Neural crest cell (in vitro differentiated cells): ENCODE data around the gene NEMP1. TPM values are rescaled to one million over a fixed set of nuclear protein-coding genes. Genes with fewer than 3 reads are reported as not detected.

Source experiments
- DNase-seq: peaks from one replicate; pipeline ENCODE4 v3.0.0; 2021; ENCODE audit warnings: low read depth, mixed read lengths, low spot score
- H3K27ac Mint-ChIP-seq: one replicate; pipeline ENCODE4 v1.8.0; 2021; ENCODE audit warnings: mild to moderate bottlenecking, mixed read lengths; ENCODE audit not compliant: unreplicated experiment
- H3K27me3 Mint-ChIP-seq: 2 replicates; pipeline ENCODE4 v1.8.0; 2021; ENCODE audit warnings: low read depth, mild to moderate bottlenecking, mixed read lengths
- H3K36me3 Mint-ChIP-seq: 2 replicates; pipeline ENCODE4 v1.8.0; 2021; ENCODE audit warnings: low read depth, mild to moderate bottlenecking, mixed read lengths
- H3K4me1 Mint-ChIP-seq: 2 replicates; pipeline ENCODE4 v1.8.0; 2021; ENCODE audit warnings: mixed read lengths
- H3K4me3 Mint-ChIP-seq: one replicate; pipeline ENCODE4 v1.8.0; 2021; ENCODE audit warnings: mild to moderate bottlenecking, mixed read lengths
- H3K9me3 Mint-ChIP-seq: 2 replicates; pipeline ENCODE4 v1.8.0; 2021; ENCODE audit warnings: mixed read lengths
- long read RNA-seq: library from polyadenylated mRNA; unstranded; transcript quantifications from one replicate; pipeline ENCODE4 v2.0.0, GENCODE V29; 2020
- total RNA-seq: library from RNA; stranded (reverse); gene quantifications from 2 replicates; pipeline ENCODE4 v1.2.1, GENCODE V29; 2021
- TF ChIP-seq, protein P1 (sequence below): fragments of 200-600 bp; sonication (generic); conservative IDR thresholded peaks from 2 replicates; pipeline ENCODE4 v1.5.0; 2021; ENCODE audit warnings: antibody characterized with exemption, mild to moderate bottlenecking

NEMP1 gene, protein sequence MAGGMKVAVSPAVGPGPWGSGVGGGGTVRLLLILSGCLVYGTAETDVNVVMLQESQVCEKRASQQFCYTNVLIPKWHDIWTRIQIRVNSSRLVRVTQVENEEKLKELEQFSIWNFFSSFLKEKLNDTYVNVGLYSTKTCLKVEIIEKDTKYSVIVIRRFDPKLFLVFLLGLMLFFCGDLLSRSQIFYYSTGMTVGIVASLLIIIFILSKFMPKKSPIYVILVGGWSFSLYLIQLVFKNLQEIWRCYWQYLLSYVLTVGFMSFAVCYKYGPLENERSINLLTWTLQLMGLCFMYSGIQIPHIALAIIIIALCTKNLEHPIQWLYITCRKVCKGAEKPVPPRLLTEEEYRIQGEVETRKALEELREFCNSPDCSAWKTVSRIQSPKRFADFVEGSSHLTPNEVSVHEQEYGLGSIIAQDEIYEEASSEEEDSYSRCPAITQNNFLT
- 44.0 and 49.6 TPM in 2 replicates for total RNA-seq
- long read RNA-seq, full-length matches to known transcripts, result 1 of 15 reads
- long read RNA-seq, partial matches to known transcripts, result 3 of 15 reads
- long read RNA-seq, other reads (novel, unspliced or antisense), result 11 of 15 reads

DNA sequence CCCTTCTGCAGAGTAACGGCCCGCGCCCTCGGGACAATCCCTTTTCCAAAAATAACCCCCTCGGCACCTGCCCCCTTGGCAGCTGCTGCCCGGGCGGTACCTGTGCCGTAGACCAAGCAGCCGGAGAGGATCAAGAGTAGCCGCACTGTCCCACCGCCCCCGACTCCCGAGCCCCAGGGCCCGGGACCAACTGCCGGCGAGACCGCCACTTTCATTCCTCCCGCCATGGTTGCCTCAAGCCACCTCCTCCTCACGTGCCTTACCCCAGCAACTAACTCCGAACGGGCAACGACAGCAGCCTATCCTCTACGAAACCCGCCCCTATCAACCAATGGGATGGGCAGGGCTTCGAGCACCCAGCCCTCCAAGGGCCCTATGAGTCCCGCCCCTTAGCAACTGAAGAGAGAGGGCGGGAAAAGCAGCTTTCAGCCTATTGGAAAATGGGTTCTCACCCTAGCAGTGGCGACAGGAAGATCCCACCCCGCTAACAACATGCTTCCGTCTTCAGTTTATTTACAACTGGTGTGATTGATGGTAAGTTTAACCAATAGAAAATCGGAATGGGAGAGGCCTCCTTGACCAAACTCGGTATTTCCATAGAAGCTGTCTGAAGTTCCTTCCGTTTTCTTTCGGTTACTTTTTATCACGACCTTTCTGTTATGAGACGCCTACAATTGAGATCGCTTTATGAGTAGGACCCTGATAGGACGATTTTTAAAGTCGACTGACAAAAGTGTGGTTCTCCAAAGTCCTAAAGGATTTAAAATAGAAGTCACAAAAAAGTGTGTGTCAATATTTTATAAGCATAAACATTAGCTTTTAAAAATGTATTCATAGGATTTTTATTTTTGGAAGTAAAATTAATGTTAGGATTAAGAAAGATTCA lies at the start of gene NEMP1:
Gene NEMP1 (minus strand): TSS at position 273 of the 886 bp plus-strand sequence. CDS start 46 bp downstream, at position 227.
- H3K4me3 Mint-ChIP-seq, result peak within 1 kb of the TSS; percentile 97
- TF ChIP-seq, protein P1, sequence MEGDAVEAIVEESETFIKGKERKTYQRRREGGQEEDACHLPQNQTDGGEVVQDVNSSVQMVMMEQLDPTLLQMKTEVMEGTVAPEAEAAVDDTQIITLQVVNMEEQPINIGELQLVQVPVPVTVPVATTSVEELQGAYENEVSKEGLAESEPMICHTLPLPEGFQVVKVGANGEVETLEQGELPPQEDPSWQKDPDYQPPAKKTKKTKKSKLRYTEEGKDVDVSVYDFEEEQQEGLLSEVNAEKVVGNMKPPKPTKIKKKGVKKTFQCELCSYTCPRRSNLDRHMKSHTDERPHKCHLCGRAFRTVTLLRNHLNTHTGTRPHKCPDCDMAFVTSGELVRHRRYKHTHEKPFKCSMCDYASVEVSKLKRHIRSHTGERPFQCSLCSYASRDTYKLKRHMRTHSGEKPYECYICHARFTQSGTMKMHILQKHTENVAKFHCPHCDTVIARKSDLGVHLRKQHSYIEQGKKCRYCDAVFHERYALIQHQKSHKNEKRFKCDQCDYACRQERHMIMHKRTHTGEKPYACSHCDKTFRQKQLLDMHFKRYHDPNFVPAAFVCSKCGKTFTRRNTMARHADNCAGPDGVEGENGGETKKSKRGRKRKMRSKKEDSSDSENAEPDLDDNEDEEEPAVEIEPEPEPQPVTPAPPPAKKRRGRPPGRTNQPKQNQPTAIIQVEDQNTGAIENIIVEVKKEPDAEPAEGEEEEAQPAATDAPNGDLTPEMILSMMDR, result no peak
- H3K4me1 Mint-ChIP-seq, result peaks cover 20% of the 10 kb centered on the region
- H3K9me3 Mint-ChIP-seq, result no peaks in the 10 kb centered on the region
- no peaks in the 10 kb centered on the region for H3K27me3 Mint-ChIP-seq
- peak within 1 kb of the TSS; percentile 96 for H3K27ac Mint-ChIP-seq
- peaks cover 2% of the 10 kb centered on the region for H3K36me3 Mint-ChIP-seq
- peak; percentile 82 for DNase-seq

DNA sequence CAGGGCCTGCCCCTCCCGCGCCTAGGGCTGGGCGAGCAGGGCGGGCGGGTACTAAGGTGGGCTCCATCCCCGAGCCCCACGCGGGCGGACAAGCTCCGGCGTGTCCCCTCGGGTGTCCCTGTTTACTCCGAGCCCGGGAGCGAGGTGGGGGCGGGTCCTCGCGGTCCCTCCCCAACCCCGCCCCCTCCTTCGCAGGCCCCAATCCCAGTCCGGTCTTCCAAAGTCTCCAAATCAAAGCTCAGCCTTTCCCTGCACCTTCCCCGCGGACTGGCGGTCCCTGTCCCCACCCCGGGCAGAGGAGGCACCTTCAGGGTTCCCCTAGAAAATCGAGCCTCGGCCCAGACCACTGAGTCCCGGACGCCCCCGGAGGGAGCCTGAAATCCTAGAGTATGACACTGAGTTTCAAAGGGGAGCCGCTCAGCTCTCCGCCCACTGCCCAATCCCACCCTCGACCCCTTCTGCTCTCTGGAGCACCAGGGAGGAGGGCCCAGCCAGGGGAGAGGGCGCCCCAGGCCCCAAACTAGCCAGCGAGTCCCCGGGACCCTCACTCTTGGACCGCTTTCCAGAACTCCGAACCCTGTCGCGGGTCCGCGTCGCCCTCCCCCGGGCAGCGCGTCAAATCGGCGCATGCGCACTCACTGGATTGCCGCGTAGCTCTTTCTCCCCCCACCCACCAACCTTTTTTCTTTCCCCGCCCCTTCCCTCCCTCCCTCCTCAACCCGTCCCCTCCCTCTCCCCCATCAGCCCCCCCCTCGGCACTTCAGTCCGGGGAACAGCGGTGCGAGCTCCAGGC lies 49.3 kb upstream of the NEMP1 start, which contains the start of gene LRP1:
Gene LRP1 (plus strand): TSS at position 758 of the 793 bp plus-strand sequence. CDS start 482 bp downstream, outside the sequence.
- peak; percentile 76 for DNase-seq
- peak within 1 kb of the TSS; percentile 95 for H3K4me3 Mint-ChIP-seq
- no peak within 1 kb of the TSS for H3K27ac Mint-ChIP-seq
- TF ChIP-seq, protein P1, result no peak
- H3K9me3 Mint-ChIP-seq, result no peaks in the 10 kb centered on the region
- peaks cover 37% of the 10 kb centered on the region for H3K4me1 Mint-ChIP-seq
- peaks cover 19% of the 10 kb centered on the region for H3K27me3 Mint-ChIP-seq
- no peaks in the 10 kb centered on the region for H3K36me3 Mint-ChIP-seq

DNA sequence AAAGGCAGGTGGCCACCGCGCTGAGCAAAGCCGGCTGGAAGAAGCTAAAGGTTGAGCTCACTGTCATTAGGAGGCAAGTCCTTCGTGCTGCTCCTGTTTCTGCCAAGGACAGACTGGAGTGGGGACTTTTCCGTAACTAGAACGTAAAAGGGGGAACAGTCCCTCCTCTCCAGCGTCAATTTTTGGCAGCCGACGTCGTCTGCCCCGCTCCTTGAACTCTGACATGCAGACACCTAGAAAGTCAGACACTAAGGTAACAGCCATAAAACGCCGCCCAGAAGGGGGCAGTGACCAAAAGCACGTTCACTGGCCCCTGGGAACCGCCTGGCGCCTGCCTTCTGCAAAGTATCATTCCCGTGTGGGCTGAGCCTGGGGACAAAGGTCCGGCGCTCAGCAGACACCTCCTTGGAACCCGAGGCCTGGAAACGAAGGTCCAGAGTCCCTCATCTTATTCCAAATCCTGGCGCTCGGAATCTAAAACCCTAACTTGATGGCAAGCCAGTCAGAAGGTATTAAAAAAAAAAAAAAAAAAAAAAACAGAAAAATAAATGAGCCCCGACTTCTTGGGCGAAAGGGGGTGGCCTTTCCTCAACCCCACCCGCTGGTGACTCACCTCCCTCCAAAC lies 48.6 kb upstream of the NEMP1 start:
- Mint-ChIP-seq H3K27ac (no peak overlapping the region), H3K27me3 (peaks cover 19% of the 10 kb centered on the region), H3K9me3 (no peaks in the 10 kb centered on the region), H3K4me1 (peaks cover 30% of the 10 kb centered on the region), H3K36me3 (no peaks in the 10 kb centered on the region), H3K4me3 (peak overlapping the region; percentile 95)
- DNase-seq, result peak; percentile 46
- TF ChIP-seq, protein P1, result peak; percentile 47

DNA sequence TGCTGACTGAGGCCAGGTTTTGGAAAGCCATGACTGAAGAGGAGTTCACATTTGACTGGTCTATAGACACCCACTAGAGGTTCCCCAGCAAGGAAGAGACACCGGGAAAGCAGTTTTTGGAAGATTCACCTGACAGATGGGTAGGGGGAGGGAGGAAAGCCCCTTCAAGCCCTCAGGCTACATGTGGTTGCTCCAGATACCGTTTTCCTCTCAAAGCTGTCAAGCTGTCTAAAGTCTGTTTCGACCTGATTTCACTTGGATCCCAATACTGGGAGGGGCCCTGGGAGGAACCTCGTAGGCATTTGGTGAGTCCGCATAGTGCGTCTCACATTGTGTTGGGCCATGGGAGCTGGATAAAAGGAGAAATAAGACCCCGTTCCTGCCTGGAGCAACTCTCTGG lies 48.0 kb upstream of the NEMP1 start:
- no peak for DNase-seq
- H3K27me3 Mint-ChIP-seq, result peaks cover 19% of the 10 kb centered on the region
- TF ChIP-seq, protein P1, result no peak
- H3K9me3 Mint-ChIP-seq, result no peaks in the 10 kb centered on the region
- no peaks in the 10 kb centered on the region for H3K36me3 Mint-ChIP-seq
- peaks cover 24% of the 10 kb centered on the region for H3K4me1 Mint-ChIP-seq
- H3K4me3 Mint-ChIP-seq, result peak overlapping the region; percentile 95
- H3K27ac Mint-ChIP-seq, result no peak overlapping the region
